GM19395 (cell line): ENCODE results near the gene RIPK1.
A peak's percentile ranks its signal among the peaks of the same experiment; 100 is the strongest.

Experiments
- ATAC-seq: cut with Tn5 transposase; IDR thresholded peaks from one replicate; pipeline ENCODE4 v1.9.1; 2021; ENCODE audit warnings: mild to moderate bottlenecking, moderate library complexity; ENCODE audit not compliant: unreplicated experiment

Gene RIPK1

DNA sequence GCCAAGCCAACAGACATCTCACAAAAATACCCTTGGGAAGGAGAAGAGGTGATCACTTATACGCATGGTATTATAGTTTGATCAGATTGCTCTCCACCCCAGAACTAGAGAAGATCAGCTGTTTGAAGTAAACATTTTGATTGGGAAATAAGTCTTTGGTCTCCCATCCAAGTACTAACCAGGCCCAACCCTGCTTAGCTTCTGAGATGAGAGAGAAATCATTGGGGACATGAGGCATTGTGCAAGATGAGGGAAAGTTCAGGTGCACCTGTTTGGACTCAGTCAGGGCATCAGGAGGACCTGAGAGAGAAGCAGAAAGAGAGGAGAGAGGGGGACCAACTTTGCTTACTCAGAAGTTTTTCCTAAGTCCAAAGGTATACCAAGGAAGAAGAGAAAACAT, 11.4 kb downstream of the RIPK1 start:
- no peak for ATAC-seq

DNA sequence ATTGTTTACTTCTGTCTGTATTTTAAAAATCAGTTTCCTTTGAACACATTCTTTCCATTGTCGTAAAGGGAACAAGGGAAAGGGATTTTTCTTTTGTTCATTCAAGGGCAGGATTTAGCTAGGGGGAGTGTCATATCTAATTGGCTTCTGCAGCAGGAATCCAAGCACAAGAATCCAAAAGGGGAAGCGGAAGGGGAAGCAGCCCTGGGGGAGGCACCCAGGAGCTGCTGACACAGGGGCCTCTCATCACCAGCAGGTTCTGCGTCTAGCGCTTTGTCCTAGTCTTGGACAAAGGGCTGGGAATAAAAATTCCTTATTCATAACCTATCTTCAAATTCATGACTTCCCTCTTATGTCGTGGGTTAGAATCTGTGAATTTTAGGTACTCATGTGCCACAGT, 13.7 kb downstream of the RIPK1 start:
- ATAC-seq = no peak

DNA sequence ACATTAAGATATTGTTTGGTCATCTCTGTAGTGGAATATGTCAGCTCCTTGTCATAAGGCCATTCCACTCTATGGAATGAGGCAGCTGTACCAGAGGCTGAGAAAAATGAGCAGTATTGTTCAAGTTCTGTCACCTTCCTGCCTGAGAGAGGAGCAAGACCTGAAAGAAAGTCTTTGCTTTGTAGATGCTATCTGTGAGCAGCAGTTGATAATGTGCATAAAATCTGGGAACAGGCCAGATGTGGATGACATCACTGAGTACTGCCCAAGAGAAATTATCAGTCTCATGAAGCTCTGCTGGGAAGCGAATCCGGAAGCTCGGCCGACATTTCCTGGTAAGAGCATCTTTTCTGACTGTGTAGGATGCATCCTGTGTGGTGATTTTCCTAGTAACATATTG, 16.8 kb downstream of the RIPK1 start:
- no peak for ATAC-seq

DNA sequence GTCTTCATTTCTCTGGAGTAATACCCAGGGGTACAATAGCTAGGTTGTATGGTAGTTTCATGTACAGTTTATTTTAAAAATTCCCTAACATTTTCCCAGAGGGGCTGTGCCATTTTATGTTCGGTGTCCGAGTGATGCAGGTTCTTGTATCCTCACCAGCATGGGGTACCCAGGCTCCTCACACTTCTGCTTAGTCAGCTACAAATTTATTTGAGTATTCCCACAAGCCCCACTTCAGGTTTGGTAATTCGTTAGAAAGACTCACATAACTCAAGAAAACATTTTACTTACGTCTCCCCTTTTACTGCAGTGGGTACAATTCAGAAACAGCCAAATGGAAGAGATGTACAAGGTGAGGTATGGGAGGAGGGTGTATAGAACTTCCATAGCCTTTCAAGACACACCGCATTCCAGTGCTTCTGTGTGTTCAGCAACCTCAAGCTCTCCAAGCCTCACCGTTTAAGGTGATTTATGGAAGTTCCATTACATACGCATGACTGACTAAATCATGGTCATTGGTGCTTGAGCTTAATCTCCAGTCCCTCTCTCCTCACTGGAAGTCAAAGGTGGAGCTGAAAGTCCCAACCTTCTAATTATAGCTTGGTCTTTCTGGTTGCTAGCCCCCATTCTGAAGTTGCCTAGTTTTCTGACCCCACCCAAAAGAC, 18.1 kb downstream of the RIPK1 start:
- ATAC-seq = no peak

DNA sequence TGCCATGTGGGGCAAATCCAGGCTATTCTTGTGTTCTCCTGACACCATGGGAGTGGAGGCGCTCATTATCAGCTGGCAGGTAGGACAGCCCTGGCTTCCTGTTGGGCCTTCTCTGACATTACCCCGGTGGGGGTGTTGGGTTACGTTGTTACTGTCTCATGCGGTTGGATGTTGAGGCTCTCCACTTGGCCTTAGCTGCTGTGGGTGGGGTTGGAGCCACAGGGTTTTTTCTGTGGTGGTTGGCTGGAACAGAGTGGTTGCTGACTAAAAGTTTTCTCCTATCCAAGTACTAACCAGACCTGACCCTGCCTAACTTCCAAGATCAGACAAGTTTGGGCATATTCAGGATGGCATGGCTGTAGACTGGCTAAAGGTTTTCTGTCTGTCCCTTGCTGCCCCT, 20.2 kb downstream of the RIPK1 start:
- no peak for ATAC-seq

DNA sequence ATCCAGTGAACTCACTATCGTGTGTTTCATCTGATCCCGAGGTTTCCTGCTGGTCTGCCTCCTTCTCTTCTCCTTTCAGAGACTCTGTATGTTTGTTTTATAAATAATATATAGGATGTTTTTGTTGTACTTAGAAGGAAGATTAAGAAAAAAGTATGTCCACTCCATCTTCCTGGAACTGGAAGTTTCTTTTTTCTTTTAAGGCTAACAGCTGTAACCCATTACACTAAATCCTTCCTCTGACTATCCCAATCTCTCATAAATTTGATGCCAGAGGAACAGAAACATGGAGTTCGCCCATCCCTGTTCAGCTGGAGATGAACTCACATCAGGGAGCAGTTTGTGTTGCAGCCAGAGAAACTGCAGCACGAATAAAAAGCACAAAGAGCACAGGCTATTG, 20.7 kb downstream of the RIPK1 start:
- no peak for ATAC-seq

DNA sequence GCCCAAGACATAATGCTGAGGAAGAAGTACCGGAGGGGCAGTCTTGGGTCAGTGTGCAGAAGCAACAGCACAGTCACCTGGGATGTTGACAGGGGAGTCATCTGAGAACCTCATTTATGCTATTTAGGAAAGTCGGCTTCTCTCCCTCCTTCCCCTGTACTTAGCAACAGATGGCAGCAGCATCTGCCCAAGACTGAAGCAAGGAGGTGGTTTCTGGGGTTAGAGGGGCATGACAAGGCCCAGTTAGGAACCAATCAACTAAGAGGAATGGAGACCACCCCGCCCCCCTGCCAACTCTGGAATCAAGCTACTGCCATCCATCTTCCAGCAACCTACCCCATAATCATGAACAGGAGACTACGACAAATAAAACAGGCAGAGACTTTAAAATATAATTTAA, 21.7 kb downstream of the RIPK1 start:
- no peak for ATAC-seq

DNA sequence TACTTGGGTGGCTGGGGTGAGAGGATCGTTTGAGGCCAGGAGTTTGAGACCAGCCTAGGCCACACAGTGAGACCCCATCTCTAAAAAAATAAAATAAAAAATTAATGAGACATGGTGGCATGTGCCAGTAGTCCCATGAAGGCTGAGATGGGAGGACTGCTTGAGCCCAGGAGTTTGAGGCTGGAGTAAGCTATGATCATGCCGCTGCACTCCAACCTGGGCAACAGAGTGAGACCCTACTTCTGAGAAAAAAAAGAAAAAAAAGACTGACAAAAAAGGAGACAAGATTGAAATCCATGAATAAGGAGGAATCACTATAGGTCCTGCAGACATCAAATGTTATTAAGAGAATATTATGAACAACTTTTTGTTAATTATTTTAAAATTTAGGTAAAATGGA, 26.5 kb downstream of the RIPK1 start:
- no peak for ATAC-seq

DNA sequence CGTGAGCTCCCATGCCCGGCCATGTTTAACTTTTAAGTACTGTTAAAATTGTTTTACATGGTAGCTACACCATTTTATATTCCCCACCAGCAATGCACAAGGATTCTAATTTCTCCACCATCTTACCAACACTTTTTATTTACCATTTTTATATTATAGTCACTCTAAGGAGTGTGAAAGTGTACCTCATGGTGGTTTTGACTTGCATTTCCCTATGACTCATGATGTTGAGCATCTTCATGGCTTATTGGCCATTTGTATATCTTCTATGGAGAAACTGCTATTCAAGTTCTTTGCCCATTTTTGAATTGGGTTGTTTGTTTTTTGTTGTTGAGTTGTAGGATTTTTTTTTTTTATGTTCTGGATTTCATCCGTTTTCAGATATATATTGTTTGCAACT, 34.6 kb downstream of the RIPK1 start:
- ATAC-seq = no peak

DNA sequence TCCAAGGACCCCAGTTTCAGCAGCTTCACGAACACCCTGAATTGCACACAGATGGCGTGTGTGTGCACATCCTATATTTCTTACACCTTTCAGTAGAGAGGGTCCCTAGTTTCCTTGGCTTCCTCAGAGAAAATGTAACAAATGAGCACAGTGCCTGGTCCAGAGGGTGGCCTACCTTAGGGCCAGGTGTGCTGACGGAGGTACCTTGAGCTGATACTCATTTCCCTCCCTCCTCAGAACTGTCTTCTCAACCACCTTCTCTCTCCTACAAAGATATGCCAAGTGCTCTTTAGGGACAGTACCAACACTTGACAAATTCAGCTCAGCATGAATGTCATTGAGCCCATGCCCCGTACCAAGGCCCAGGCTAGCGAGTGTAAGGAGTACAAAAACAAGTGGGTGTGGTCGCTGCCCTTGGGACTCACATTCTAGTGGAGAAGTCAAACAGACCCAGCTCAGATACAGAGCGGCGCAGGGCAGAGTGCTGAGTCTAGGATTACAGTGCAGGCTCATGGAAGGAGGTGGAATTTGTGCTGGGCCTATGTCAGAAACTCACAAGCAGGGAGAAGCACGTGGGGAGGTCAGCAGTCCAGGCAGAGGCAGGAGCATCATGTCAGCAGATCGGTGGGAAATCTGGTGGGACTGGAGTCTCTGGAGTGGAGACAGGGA, 40.6 kb downstream of the RIPK1 start:
- ATAC-seq = no peak

DNA sequence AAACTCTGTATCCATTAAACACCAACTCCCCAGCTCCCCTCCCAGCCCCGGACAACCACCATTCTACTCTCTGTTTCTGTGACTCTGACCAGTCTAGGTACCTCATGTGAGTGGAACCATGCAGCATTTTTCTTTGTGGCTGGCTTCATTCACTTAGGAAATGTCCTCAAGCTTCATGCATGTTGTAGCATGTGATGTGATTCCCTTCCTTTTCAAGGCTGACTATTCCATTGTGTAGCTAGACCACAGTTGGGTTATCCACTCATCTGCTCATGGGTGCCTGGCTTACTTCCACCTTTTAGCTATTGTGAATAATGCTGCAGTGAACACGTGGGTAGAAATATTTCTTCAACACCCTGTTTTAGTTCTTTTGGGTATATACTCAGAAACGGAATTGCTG, 41.5 kb downstream of the RIPK1 start:
- no peak for ATAC-seq

DNA sequence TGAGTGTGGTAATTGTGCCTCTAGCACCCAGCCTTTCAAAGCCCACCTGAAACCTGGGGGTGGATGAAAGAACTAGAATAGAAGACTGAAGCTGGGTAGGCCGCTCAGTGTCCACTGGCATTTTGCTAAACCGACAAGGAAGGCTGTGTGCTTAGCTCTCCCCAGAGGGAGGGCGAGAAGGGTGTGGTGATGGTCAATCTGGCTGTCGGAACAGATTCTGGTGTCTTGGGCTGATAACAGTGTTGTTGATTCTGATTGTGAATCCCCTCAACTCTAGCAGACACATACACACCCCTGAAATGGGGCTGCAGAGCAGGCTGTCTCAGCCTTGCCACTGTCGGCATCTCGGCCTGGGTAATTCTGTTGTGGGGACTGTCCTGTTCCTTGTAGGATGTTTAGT, 46.1 kb downstream of the RIPK1 start:
- ATAC-seq = no peak

DNA sequence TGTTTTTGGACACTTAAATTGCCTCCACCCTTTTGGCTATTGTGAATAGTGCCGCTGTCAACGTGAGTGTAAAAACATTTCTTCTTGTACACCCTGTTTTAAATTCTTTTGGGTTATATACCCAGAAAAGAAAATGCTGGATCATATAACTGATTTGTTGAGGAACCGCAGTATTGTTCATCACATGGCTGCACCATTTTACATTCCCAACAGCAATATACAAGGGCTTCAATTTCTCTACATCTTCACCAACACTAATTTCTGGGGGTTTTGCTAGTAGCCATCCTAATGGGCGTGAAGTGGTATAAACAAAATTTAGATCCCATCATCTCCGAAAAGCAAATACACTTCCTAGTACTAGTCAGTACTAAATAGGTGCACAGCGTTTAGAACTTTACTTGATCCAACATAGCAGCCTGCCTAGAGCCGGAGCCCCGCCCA, 49.6 kb downstream of the RIPK1 start:
- peak; percentile 9 for ATAC-seq

DNA sequence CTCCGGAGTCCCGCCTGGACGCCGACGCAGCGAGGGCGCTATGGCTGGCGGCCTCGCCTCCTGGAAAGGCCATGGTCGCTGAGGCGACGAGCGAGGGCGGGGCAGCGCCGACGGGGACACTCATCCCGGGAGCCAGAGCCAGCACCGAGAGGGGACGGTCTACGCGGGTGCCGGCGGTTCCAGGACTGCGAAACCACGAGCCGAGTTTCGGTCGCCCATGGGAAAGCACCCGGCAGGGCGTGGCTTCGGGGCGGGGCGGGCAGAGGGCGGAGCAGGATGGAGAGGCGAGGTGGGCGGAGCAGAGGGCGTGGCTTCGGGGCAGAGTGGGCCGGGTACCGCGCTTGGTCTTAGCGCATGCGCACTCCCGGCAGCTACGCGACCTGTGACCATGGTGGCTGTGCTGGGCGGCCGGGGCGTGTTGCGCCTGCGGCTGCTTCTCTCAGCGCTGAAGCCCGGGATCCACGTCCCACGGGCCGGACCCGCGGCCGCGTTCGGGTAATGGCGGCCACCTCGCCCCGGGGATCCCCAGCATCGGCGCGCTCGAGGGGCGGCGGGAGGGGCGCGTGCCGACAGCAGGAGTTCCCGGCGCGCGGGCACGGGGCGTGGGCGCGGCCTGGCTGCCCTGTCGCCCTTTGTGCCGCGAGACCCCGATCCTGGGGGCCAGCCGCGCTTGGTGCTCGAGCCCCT, 50.2 kb downstream of the RIPK1 start, which contains the start of gene BPHL:
TSS of gene BPHL (plus strand) at position 359 of the 687 bp plus-strand sequence. CDS start at position 389, 30 bp downstream.
- peak; percentile 88 for ATAC-seq

DNA sequence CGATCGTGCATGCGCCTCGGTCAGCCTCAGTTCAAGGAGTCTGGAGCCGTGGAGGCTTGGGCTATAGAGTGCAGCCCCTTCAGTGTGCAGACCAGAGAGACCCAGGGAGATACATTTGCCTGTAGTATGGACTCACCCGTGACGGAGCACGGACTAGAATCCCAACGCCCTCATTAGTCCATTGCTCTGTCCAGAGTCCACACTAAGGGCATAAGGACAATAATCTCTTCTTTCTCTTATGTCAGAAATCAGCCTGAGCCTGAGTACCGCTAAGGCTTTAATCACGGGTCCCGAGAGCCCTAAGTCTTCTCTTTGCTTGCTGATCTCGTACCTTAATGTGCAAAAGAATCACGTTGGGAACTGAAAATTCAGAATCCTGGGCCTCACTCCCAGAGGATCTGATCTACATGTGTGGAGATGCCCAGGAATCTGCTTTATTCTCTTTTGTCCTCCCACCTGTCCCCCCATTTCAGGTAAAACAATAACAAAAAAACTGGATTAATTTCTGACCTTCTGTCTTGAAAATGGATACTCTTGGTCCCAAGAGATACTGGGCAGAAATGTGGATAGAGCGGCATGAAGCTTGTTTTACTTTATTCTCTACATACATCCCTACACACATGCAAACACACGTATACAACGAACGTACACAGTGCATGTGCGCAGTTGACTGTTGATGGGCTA, 50.9 kb downstream of the RIPK1 start:
- peak; percentile 42 for ATAC-seq

DNA sequence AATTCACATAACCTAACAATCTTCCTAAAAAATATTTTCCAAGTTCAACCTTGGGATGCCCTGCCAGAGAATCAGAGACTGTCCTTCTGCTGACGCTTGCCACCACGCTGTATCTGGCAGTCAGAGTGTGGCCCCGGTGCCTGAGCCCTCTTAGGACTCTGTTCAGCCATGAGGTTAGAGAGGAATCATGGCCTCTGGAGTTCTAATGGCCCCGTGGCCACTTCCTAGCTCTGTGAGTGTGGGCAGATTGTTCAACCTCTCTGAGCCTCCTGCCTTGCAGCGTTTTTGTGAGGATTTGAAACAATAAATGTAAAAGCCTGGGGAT, 52.4 kb downstream of the RIPK1 start:
- no peak for ATAC-seq

DNA sequence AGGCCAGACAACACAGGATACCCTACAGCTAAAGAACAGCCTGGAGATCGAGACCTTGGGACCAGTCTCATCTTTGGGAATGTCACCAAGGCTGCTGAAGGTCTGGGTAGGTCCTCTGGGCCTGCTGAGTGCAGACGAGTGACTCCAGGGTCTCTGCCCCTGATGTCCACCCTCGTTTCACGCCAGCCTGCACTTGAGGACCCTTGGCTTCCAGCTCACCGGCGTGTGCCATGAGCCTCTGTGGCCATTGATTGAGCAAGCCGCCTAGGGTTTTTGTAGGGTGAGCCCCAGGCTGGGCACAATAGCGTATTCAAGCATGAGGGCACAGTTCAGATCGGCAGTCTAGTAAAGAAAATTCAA, 54.5 kb downstream of the RIPK1 start:
- no peak for ATAC-seq

DNA sequence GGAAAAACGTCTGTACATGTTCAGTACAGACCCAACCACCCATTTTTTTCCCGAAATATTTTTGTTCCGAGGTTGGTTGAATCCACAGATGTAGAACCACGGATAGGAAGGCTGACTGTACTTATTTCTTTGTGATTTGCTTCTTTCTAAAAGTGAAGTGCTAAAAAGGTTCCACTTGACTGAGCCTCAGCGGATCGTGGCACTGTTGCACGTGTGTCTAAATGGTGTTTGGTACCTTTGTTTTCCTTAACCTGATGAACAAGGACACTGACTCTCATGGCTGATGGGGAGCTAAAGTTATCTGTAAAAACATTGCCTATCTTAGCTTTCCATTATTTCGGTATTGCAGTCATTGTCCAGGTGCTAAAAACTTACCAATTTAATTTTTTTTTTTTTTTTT, 56.4 kb downstream of the RIPK1 start:
- no peak for ATAC-seq

DNA sequence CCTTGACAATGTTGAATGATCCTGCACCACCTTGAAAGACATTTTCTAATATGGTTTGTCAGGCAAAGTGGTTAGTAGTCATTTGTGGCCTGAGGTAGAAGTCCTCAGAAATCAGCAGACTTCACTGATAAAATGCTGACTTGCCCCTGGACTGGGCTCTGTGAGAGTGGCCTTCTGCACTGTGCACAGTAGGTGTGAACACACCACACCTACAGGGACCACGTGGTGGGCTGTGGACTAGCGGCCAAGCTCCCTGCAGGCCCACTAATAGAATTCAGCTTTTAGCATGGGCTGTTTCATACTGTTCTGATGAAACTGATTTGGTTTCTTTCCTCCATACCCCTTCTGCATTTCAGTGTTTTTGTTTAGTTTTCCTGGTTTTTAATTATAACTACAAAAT, 57.5 kb downstream of the RIPK1 start:
- ATAC-seq = no peak

DNA sequence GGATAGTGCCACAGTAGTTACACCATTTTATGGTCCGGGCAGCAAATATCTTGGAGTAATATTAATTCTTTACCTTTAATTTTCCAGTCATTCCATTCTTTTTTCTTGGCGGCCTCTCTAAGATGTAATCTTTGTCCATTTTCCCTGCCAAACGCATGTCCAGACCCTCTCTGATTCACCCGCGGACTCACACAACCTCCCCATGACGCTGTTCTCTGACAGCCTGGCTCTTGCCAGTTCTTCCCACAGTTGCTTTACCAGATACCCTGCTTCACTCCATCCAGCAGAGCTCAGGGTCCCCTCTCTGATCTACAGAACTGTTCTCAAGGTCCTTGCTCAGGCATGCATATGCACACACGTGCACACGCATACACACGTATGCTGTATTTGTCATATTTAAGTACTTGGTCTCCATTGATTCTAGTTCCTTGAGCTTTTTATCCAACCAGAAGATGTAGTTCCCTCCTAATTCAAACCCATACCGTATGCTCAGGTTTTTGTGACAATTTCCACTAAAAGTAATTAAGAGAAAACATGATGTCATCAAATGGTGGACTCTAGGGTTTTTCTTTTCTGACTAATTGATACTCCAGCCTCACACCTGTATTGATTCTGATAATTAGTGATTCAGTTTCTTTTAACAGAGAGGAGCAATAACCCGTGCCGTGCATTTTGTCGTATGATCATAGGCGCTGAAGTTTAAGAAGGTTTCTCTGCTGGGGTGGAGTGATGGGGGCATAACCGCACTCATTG, 60.2 kb downstream of the RIPK1 start:
- no peak for ATAC-seq

DNA sequence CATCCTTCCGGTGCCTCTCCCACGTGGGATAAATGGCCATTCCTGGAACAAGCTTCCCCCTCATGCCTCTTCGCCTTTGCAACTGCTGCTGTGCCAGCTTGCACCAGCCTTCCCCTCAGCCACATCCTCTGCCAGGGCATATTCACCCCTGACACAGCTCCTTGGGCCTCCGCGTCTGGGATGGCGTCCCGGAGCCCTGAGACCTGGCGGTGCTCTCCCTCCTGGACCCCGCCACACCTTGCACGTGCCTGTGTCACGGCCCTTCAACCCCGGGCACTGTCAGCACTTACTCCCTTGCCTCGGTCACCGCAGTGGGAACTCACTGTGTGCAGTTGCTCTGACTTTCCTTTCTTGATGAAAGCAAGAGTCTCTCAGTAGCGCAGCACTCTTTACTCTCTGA, 63.4 kb downstream of the RIPK1 start:
- no peak for ATAC-seq
